Mesendoderm (in vitro differentiated cells): Measurements from ENCODE around the gene RCVRN. TPM values are rescaled to one million over a fixed set of nuclear protein-coding genes. Genes with fewer than 3 reads are reported as not detected.

Source experiments
- DNase-seq: peaks from one replicate; pipeline ENCODE4 v3.0.0; 2013
- H2AK5ac ChIP-seq: 2 replicates; pipeline ENCODE4 v1.6.1; 2013; ENCODE audit warnings: low read length, inconsistent platforms
- H2BK120ac ChIP-seq: 2 replicates; pipeline ENCODE4 v1.6.1; 2013; ENCODE audit warnings: low read depth, mild to moderate bottlenecking, low read length, moderate library complexity, mixed read lengths
- H2BK15ac ChIP-seq: replicated peaks from 2 replicates; pipeline ENCODE4 v1.6.1; 2013; ENCODE audit warnings: low read depth, mild to moderate bottlenecking, moderate library complexity
- H2BK5ac ChIP-seq: 2 replicates; pipeline ENCODE4 v1.6.1; 2013; ENCODE audit warnings: low read length, inconsistent platforms
- H3K18ac ChIP-seq: 2 replicates; pipeline ENCODE4 v1.6.1; 2013; ENCODE audit warnings: mild to moderate bottlenecking, low read length, mixed read lengths
- H3K23ac ChIP-seq: one replicate; pipeline ENCODE4 v1.6.1; 2013; ENCODE audit warnings: low read length
- H3K27ac ChIP-seq: 2 replicates; pipeline ENCODE4 v1.5.1; 2013; ENCODE audit warnings: low read depth, mild to moderate bottlenecking, inconsistent platforms, low read length, moderate library complexity
- H3K27me3 ChIP-seq: 2 replicates; pipeline ENCODE4 v1.6.1; 2013; ENCODE audit warnings: low read length, control low read depth, mild to moderate bottlenecking, inconsistent platforms; ENCODE audit not compliant: insufficient read depth, poor library complexity
- H3K36me3 ChIP-seq: 2 replicates; pipeline ENCODE4 v1.6.1; 2013; ENCODE audit warnings: low read length, inconsistent platforms; ENCODE audit not compliant: control insufficient read depth, insufficient read depth
- H3K4ac ChIP-seq: one replicate; pipeline ENCODE4 v1.6.1; 2013; ENCODE audit warnings: low read depth, mild to moderate bottlenecking, low read length, moderate library complexity
- H3K4me1 ChIP-seq: 2 replicates; pipeline ENCODE4 v1.6.1; 2013; ENCODE audit warnings: low read depth, low read length, inconsistent platforms; ENCODE audit not compliant: control insufficient read depth
- H3K4me2 ChIP-seq: 2 replicates; pipeline ENCODE4 v1.6.1; 2013; ENCODE audit warnings: low read length
- H3K4me3 ChIP-seq: 2 replicates; pipeline ENCODE4 v1.5.1; 2013; ENCODE audit warnings: mild to moderate bottlenecking, low read length
- H3K56ac ChIP-seq: one replicate; pipeline ENCODE4 v1.6.1; 2013; ENCODE audit warnings: low read length
- H3K79me1 ChIP-seq: 2 replicates; pipeline ENCODE4 v1.6.1; 2013; ENCODE audit warnings: low read length, inconsistent platforms
- H3K79me2 ChIP-seq: 2 replicates; pipeline ENCODE4 v1.6.1; 2013; ENCODE audit warnings: mild to moderate bottlenecking, low read length; ENCODE audit not compliant: control insufficient read depth, insufficient read depth
- H3K9ac ChIP-seq: 2 replicates; pipeline ENCODE4 v1.6.1; 2013; ENCODE audit warnings: low read length, inconsistent platforms
- H4K5ac ChIP-seq: one replicate; pipeline ENCODE4 v1.6.1; 2013; ENCODE audit warnings: low read length
- H4K8ac ChIP-seq: one replicate; pipeline ENCODE4 v1.6.1; 2013; ENCODE audit warnings: low read depth, mild to moderate bottlenecking, control low read depth, low read length, moderate library complexity
- WGBS: extraction: QIAGEN DNeasy Blood & Tissue Kit; methylation state at CpG from one replicate; pipeline ENCODE4 v1.1.7; 2013; ENCODE audit warnings: low lambda C conversion rate, missing lambda C conversion rate; ENCODE audit not compliant: insufficient coverage; ENCODE audit errors: extremely low coverage; 5-methylcytosine and 5-hydroxymethylcytosine counted together
- polyA plus RNA-seq, 2 experiments: library from polyadenylated mRNA; stranded (reverse); fragments of 200-250 nt; gene quantifications; one replicate each; pipeline ENCODE4 v1.2.3, GENCODE V29; 2013

The RCVRN gene
- polyA plus RNA-seq (2013, experiment 1 of 2), result 0.06 TPM
- polyA plus RNA-seq (2013, experiment 2 of 2), result 0.08 TPM

- H3K79me1 ChIP-seq, result no peaks in the 10 kb centered on the region
- H3K23ac ChIP-seq, result no peak within 1 kb of the TSS
- H2BK5ac ChIP-seq, result no peak within 1 kb of the TSS
- no CpG with 5 or more reads among the region's 11 CpGs for WGBS
- no peak within 1 kb of the TSS for H3K9ac ChIP-seq
- H3K27me3 ChIP-seq, result no peaks in the 10 kb centered on the region
- H3K4ac ChIP-seq, result no peak within 1 kb of the TSS
- H4K5ac ChIP-seq, result no peak within 1 kb of the TSS
- H3K4me3 ChIP-seq, result no peak within 1 kb of the TSS
- no peaks in the 10 kb centered on the region for H3K36me3 ChIP-seq
- no peaks in the 10 kb centered on the region for H3K79me2 ChIP-seq
- no peak within 1 kb of the TSS for H4K8ac ChIP-seq
- no peak within 1 kb of the TSS for H3K27ac ChIP-seq
- H2AK5ac ChIP-seq, result no peak within 1 kb of the TSS
- no peak for DNase-seq
- H2BK120ac ChIP-seq, result no peak within 1 kb of the TSS
- H3K56ac ChIP-seq, result no peak within 1 kb of the TSS
- H3K18ac ChIP-seq, result no peak within 1 kb of the TSS
- no peaks in the 10 kb centered on the region for H3K4me1 ChIP-seq
- no peak within 1 kb of the TSS for H2BK15ac ChIP-seq
- H3K4me2 ChIP-seq, result no peak within 1 kb of the TSS
Observed at GRCh38 chr17:9905078-9905415, at the start of gene RCVRN. RCVRN (minus strand) TSS chr17:9905271; CDS start chr17:9905180, 91 bp downstream.

DNA sequence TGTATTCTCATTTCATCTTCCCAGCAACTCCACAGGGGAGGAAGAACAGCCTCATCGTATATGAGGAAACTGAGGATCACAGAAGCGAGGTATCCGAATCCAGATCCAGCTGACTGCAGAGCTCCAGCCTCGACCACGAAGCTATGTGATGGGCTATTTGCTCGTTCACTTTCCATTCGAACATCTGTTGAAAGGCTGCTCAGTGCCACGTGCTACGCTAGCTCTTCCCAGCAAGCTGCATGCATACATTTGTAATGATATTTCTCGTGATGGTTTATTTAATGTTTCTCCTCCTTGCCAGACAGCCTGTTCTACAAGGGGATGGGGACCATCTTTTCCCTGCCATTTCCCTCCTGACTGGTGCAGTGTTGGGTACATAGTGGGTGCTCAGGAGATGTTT is 48.4 kb upstream of the RCVRN start:
- Histone ChIP-seq H4K5ac (no peak overlapping the region), H3K56ac (no peak overlapping the region), H2BK15ac (no peak overlapping the region), H2AK5ac (no peak overlapping the region), H3K23ac (no peak overlapping the region), H3K4me2 (no peak overlapping the region), H3K36me3 (no peaks in the 10 kb centered on the region), H3K79me1 (no peaks in the 10 kb centered on the region), H3K4me1 (no peaks in the 10 kb centered on the region), H3K79me2 (no peaks in the 10 kb centered on the region), H3K4me3 (no peak overlapping the region), H3K4ac (no peak overlapping the region), H3K18ac (no peak overlapping the region), H2BK120ac (no peak overlapping the region), H4K8ac (no peak overlapping the region), H3K27me3 (no peaks in the 10 kb centered on the region), H3K27ac (no peak overlapping the region), H3K9ac (no peak overlapping the region), H2BK5ac (no peak overlapping the region)
- WGBS, result no CpG with 5 or more reads among the region's 10 CpGs
- no peak for DNase-seq

GRCh38 chr17:9951803-9952202 is 46.7 kb upstream of the RCVRN start:
- Histone ChIP-seq H3K79me1 (no peaks in the 10 kb centered on the region), H2BK120ac (no peak overlapping the region), H3K56ac (no peak overlapping the region), H3K4me2 (no peak overlapping the region), H3K27me3 (no peaks in the 10 kb centered on the region), H3K4ac (no peak overlapping the region), H2AK5ac (no peak overlapping the region), H3K36me3 (no peaks in the 10 kb centered on the region), H3K4me1 (no peaks in the 10 kb centered on the region), H3K18ac (no peak overlapping the region), H4K8ac (no peak overlapping the region), H3K27ac (no peak overlapping the region), H3K4me3 (no peak overlapping the region), H2BK15ac (no peak overlapping the region), H3K23ac (no peak overlapping the region), H2BK5ac (no peak overlapping the region), H4K5ac (no peak overlapping the region), H3K9ac (no peak overlapping the region), H3K79me2 (no peaks in the 10 kb centered on the region)
- no CpG with 5 or more reads among the region's 5 CpGs for WGBS
- no peak for DNase-seq

DNA sequence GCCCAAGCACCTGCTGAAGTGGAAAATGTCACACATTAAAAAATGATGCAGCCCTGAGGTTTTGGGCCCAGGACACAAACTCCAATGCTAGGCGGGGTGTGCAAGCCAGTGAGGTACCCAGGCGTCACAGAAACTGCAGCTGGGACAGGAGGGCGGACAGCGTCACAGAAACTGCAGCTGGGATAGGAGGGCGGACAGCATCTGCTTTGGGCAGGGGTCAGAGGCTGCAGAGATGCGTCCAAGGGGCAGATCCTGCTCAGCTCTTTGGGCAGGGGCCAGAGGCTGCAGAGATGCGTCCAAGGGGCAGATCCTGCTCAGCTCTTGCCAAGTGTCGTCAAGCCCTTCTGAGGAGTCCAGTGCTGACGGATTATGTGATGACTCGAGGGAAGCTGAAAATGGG is 43.9 kb upstream of the RCVRN start:
- Histone ChIP-seq H3K4ac (no peak overlapping the region), H2BK15ac (no peak overlapping the region), H3K79me2 (no peaks in the 10 kb centered on the region), H2BK120ac (no peak overlapping the region), H3K56ac (no peak overlapping the region), H2AK5ac (no peak overlapping the region), H3K4me3 (no peak overlapping the region), H3K4me2 (no peak overlapping the region), H2BK5ac (no peak overlapping the region), H3K18ac (no peak overlapping the region), H3K9ac (no peak overlapping the region), H4K8ac (no peak overlapping the region), H3K79me1 (no peaks in the 10 kb centered on the region), H3K4me1 (no peaks in the 10 kb centered on the region), H3K23ac (no peak overlapping the region), H4K5ac (no peak overlapping the region), H3K27me3 (no peaks in the 10 kb centered on the region), H3K27ac (no peak overlapping the region), H3K36me3 (no peaks in the 10 kb centered on the region)
- WGBS, result no CpG with 5 or more reads among the region's 10 CpGs
- no peak for DNase-seq

DNA sequence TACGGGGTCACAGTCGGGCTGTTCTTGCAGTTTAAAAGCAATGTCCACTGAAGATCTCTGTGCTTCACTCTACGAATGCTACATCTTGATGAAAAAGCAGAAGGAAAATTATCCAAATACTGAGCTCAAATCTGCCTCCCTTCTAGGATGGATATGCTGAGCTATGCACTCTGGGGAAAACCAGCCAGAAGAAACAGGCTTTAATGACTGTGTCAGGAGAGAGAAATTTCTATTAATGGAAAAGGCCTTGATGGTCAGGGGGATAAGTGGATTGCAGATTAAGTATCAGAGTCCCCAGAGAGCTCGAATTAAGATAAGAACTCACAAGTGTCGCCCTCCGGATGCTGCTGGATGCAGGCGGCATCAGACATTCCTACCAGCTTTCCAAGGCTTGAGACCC is 39.6 kb upstream of the RCVRN start:
- Histone ChIP-seq H3K4me3 (no peak overlapping the region), H3K27me3 (no peaks in the 10 kb centered on the region), H4K8ac (no peak overlapping the region), H3K79me1 (no peaks in the 10 kb centered on the region), H2BK15ac (no peak overlapping the region), H2BK5ac (no peak overlapping the region), H3K18ac (no peak overlapping the region), H3K4ac (no peak overlapping the region), H4K5ac (no peak overlapping the region), H3K4me1 (no peaks in the 10 kb centered on the region), H3K79me2 (no peaks in the 10 kb centered on the region), H3K9ac (no peak overlapping the region), H3K23ac (no peak overlapping the region), H3K4me2 (no peak overlapping the region), H3K56ac (no peak overlapping the region), H2BK120ac (no peak overlapping the region), H3K36me3 (no peaks in the 10 kb centered on the region), H2AK5ac (no peak overlapping the region), H3K27ac (no peak overlapping the region)
- WGBS, result no CpG with 5 or more reads among the region's 7 CpGs
- DNase-seq, result peak; percentile 59

DNA sequence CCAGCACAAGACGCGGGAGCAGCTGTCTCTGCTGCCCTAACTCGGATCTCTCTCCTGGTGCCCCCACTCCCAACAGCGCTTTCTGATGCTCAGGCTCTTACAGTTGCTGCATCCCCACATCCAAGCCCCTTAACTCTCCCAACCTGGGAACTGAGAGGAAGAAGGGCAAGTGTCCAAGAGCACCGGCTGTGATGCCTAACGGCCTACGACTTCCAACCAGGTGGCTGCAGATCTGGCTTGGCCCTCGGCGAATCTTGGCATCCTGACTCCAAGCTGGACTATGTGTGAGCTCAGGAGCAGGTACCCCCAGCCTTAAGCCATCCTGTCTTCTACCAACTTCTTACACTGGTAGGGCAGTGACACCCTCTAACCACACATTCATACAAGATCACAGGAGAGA is 38.3 kb upstream of the RCVRN start:
- H3K23ac ChIP-seq, result no peak overlapping the region
- H3K79me1 ChIP-seq, result no peaks in the 10 kb centered on the region
- no peak overlapping the region for H3K56ac ChIP-seq
- no peak overlapping the region for H3K4me3 ChIP-seq
- WGBS, result no CpG with 5 or more reads among the region's 9 CpGs
- H4K8ac ChIP-seq, result no peak overlapping the region
- H3K27me3 ChIP-seq, result no peaks in the 10 kb centered on the region
- H3K36me3 ChIP-seq, result no peaks in the 10 kb centered on the region
- H4K5ac ChIP-seq, result no peak overlapping the region
- H2BK5ac ChIP-seq, result no peak overlapping the region
- no peaks in the 10 kb centered on the region for H3K79me2 ChIP-seq
- no peak overlapping the region for H3K4me2 ChIP-seq
- no peak overlapping the region for H3K9ac ChIP-seq
- H3K4ac ChIP-seq, result no peak overlapping the region
- H3K27ac ChIP-seq, result no peak overlapping the region
- H2BK15ac ChIP-seq, result no peak overlapping the region
- no peak overlapping the region for H3K18ac ChIP-seq
- no peak for DNase-seq
- H2BK120ac ChIP-seq, result no peak overlapping the region
- no peaks in the 10 kb centered on the region for H3K4me1 ChIP-seq
- no peak overlapping the region for H2AK5ac ChIP-seq
